GOT3 (cell line): ENCODE measurements around the gene NAA25.
"Not testable (repeated sequence)": the region's sequence is repeated elsewhere in the genome, so short reads cannot be mapped to it uniquely, and the experiment has no call there.

ENCODE experiments used
- DNase-seq: peaks from one replicate; lab custom pipeline; 2025; ENCODE audit warnings: mixed read lengths; lab: John Stamatoyannopoulos, UW

The NAA25 gene

GRCh38 chr12:112009596-112009995, 99.0 kb downstream of the NAA25 start:
- not testable (repeated sequence) for DNase-seq

GRCh38 chr12:112008918-112009317, 99.7 kb downstream of the NAA25 start:
- DNase-seq, result no peak

DNA sequence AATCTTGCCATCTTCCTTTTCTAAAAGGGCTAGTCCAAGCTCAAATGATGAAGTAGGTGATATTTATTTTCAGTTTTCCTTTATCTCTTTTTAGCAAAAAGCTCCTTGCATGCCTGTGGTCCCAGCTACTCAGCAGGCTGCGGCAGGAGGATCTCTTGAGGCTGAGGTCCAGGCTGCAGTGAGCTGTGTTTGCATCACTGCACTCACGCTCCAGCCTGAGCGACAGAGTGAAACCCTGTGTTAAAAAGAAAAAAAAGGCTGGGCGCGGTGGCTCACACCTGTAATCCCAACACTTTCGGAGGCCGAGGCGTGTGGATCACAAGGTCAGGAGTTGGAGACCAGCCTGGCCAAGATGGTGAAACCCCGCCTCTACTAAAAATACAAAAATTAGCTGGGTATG, 100.6 kb downstream of the NAA25 start:
- DNase-seq, result no peak

- no peak for DNase-seq
These were observed 102.9 kb downstream of the NAA25 start for GRCh38 chr12:112005419-112006395.

- DNase-seq, result no peak
These were observed 104.5 kb downstream of the NAA25 start for GRCh38 chr12:112004041-112004440.

DNA sequence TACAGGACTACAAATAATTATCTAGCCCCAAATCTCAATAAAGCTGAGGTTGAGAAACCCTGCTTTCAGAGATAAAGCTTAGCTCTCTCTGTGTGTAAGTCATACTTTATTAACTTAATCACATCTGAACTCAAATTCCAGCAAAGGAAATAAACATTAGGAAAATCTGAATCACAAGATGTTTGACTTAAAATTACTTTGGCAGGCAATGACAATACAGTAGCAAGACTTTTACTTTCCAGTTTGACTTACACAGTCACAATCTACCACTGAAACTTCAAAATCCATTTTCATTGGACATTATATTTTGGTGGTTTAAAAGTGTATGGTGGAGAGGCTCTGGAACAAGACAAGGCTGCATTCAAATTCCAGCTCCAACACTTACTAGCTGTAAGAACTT, 107.0 kb downstream of the NAA25 start:
- no peak for DNase-seq

DNA sequence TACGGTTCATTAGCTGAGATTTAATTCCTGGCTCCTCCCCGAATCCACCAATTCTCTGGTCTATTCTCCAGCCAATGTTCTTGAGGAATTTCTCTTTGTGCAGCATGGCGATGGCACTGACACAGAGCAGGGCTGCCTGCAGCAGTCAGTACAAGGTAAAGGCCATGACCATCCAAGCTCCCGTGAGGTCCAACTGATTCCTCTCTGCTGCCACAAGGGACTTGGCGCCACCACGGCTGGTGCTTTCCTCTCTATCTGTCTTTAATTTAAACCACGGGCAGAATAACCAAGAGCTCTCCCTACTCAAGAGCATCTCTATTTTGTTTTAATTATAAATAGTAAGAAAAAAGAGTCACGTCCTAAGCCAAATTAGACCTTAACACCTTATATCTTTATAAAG, 107.8 kb downstream of the NAA25 start:
- DNase-seq, result no peak

- not testable (repeated sequence) for DNase-seq
These were observed 109.5 kb downstream of the NAA25 start for GRCh38 chr12:111999129-111999528.

DNA sequence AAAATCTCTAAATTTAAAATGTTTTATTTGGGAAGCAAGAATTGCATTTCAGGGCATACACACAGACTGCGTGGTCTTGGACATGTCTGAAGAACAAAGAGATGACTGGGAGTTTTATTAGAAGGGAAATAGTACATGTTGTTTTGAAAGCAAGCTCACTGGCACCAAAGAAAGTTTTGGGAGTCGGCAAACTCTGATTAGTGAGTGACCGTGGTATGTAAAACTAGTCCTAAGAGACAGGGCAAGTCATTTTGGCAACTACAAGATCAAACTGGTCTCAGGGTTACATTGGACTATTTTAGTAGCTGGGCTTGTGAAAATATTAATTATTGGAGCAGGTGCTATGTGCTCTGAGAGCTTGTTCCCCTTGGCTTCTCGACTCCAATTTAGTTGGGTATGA, 110.6 kb downstream of the NAA25 start:
- DNase-seq, result no peak

- DNase-seq, result no peak
These were observed 111.3 kb downstream of the NAA25 start for GRCh38 chr12:111997300-111997699.

DNA sequence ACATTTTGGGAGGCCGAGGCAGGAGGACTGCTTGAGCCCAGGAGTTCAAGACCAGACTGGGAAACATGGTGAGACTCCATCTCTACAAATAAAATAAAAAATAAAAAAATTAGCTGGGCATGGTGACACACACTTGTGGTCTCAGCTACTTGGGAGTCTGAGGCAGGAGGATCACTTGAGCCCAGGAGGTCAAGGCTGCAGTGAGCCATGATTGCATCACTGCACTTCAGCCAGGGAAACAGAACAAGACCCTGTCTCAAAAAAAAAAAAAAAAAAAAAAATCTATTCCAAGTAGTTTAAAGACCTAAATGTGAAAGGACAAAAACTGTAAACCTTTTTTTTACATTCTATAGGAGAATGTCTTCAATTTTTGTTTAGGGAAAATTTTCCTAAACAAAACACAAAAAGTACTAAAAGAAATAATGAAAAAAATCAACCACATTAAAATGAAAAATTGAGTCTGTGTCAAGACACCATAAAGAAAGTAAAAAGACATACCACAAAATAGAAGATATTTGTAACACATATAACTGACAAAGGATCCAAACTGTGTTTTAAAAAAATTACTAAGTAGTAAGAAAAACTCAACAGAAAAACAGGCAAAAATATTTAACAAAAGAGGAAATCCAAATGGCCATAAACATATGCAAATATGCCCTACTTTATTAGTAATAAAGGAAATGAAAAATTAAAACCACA, 112.7 kb downstream of the NAA25 start:
- no peak for DNase-seq

- DNase-seq, result not testable (repeated sequence)
These were observed 114.1 kb downstream of the NAA25 start for GRCh38 chr12:111994211-111995111.

GRCh38 chr12:111993292-111994150, 115.1 kb downstream of the NAA25 start:
- DNase-seq, result no peak

- no peak for DNase-seq
These were observed 116.1 kb downstream of the NAA25 start for GRCh38 chr12:111992464-111992863.

GRCh38 chr12:111991946-111992345, 116.6 kb downstream of the NAA25 start:
- DNase-seq, result no peak

GRCh38 chr12:111991535-111991934, 117.0 kb downstream of the NAA25 start:
- DNase-seq, result no peak

- DNase-seq, result no peak
These were observed 123.8 kb downstream of the NAA25 start for GRCh38 chr12:111984820-111985219.

DNA sequence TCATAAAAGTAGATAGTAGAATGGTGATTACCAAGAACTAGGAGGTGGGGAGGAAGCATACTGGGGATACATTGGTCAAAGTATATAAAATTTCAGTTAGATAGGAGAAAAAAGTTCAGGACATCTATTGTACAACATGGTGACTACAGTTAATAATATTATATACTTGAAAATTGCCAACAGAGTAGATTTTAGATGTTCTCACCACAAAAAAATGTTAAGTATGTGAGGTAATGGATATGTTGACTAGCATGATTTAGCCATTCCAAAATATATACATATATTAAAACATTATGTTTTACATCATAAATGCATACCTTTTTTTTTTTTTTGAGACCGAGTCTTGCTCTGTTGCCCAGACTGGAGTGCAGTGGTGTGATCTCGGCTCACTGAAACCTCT, 126.6 kb downstream of the NAA25 start:
- no peak for DNase-seq

DNA sequence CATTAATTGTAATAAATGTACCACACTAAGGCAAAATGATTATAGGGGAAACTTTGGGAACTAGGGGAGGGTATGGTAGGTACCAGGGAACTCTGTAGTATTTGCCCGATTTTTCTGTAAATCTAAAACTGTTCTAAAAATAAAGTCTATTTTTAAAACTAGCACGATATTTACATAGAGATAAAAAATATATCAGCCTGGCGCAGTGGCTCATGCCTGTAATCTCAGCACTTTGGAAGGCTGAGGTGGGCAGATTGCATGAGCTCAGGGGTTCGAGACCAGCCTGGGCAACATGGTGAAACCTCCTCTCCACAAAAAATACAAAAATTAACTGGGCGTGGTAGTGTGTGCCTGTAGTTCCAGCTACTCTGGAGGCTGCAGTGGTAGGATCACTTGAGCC, 128.0 kb downstream of the NAA25 start:
- DNase-seq, result no peak

DNA sequence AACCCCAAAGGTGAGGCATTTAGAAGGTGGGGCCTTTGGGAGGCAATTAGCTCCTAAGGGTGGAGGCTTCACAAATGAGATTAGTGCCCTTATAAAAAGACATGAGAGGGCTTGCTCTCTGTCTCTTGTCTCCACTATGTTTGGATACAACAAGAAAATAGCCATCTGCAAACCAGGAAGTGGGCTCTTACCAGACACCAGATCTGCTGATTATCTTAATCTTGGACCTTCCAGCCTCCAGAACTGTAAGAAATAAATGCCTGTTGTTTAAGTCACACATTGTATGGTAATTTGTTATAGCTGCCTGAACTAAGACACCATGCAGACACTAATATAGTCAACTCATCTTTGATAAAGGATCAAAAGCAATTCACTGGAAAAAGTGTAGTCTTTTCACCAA, 130.0 kb downstream of the NAA25 start:
- no peak for DNase-seq

GRCh38 chr12:111976860-111977259, 131.7 kb downstream of the NAA25 start:
- no peak for DNase-seq
